Mucosa of descending colon (tissue), 3 donors: Measurements from ENCODE around the gene PIPOX. TPM values are rescaled to one million over a fixed set of nuclear protein-coding genes. Genes with fewer than 3 reads are reported as not detected.

Experiments
- ATAC-seq: fragments of 200-7000 bp; cut with Tn5 transposase; one replicate; pipeline ENCODE4 v1.9.1; 2020; ENCODE audit warnings: mild to moderate bottlenecking, moderate library complexity
- DNase-seq, 3 donors: peaks; one replicate each; pipeline ENCODE4 v3.0.0-alpha.2; 2020
- H3K36me3 ChIP-seq: fragments of 200-600 bp; one replicate; pipeline ENCODE4 v1.8.0; 2021; ENCODE audit warnings: low read depth, mild to moderate bottlenecking
- H3K4me1 ChIP-seq: fragments of 200-600 bp; one replicate; pipeline ENCODE4 v1.8.0; 2021; ENCODE audit warnings: low read depth, mild to moderate bottlenecking
- H3K4me3 ChIP-seq: fragments of 200-600 bp; one replicate; pipeline ENCODE4 v1.8.0; 2021; ENCODE audit warnings: mild to moderate bottlenecking
- H3K9me3 ChIP-seq: fragments of 200-600 bp; one replicate; pipeline ENCODE4 v1.8.0; 2021; ENCODE audit warnings: mild to moderate bottlenecking
- intact Hi-C, 2 donors: fragments of 100-400 bp; cut with DNase I in 1 of 2; cut with micrococcal nuclease in 1 of 2; formaldehyde crosslinking; loops; one replicate each; pipeline versions ENCODE4 v1.11.0 to v1.11.1; 2022; cut with DNase I, micrococcal nuclease
- total RNA-seq, 3 donors: library from RNA; stranded (reverse); fragmentation: NEBNext Ultra II Directional in 2 of 3; extraction: Animal tissue kit (Norgen Biotek cat#: 25700) in 2 of 3; gene quantifications; one replicate each; pipeline versions ENCODE4 v1.2.1 to v1.2.4, GENCODE V29; 2021 to 2023
- TF ChIP-seq, protein P1 (sequence below): fragments of 200-600 bp; IDR thresholded peaks from one replicate; pipeline ENCODE4 v1.8.0; 2022; ENCODE audit warnings: antibody characterized with exemption, mild to moderate bottlenecking
- donor health status: DM: no; HTN: no; CAD: no; lungs with moderate emphysema.
- donor health status: DM: no; HTN: no; CAD: no.
- donor health status: DM: no; HTN: yes; CAD: no.

Gene PIPOX
- total RNA-seq, 3 donors from 2014 or later, result 0.75 to 7.4 (median 1.3) TPM

DNA sequence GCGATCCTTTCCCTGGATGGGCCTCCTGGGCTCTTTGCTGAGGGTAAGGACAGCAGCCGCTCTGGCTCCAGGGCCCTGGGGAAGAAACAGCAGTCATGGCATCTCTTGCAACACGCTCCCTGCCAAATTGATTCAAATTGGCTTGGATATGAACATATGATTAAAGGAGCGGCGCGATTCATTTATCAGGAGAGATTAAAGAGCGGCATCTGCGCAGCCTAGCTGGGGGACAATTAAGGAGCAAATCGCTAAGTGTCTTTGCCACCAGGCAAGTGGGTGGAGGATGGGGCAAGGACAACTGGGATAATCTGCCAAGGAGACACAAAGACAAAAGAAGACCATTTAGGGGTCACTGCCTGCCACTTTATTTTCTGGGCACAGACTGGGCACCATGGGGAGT lies 27.8 kb downstream of the PIPOX start:
- peak in 1 of 3 donors; percentile 7 for DNase-seq
- Histone ChIP-seq H3K9me3 (no peaks in the 10 kb centered on the region), H3K4me3 (no peak overlapping the region), H3K36me3 (no peaks in the 10 kb centered on the region), H3K4me1 (no peaks in the 10 kb centered on the region)
- TF ChIP-seq, protein P1, sequence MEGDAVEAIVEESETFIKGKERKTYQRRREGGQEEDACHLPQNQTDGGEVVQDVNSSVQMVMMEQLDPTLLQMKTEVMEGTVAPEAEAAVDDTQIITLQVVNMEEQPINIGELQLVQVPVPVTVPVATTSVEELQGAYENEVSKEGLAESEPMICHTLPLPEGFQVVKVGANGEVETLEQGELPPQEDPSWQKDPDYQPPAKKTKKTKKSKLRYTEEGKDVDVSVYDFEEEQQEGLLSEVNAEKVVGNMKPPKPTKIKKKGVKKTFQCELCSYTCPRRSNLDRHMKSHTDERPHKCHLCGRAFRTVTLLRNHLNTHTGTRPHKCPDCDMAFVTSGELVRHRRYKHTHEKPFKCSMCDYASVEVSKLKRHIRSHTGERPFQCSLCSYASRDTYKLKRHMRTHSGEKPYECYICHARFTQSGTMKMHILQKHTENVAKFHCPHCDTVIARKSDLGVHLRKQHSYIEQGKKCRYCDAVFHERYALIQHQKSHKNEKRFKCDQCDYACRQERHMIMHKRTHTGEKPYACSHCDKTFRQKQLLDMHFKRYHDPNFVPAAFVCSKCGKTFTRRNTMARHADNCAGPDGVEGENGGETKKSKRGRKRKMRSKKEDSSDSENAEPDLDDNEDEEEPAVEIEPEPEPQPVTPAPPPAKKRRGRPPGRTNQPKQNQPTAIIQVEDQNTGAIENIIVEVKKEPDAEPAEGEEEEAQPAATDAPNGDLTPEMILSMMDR, result no peak
- ATAC-seq, result no peak
- intact Hi-C loops, result no loop called here

DNA sequence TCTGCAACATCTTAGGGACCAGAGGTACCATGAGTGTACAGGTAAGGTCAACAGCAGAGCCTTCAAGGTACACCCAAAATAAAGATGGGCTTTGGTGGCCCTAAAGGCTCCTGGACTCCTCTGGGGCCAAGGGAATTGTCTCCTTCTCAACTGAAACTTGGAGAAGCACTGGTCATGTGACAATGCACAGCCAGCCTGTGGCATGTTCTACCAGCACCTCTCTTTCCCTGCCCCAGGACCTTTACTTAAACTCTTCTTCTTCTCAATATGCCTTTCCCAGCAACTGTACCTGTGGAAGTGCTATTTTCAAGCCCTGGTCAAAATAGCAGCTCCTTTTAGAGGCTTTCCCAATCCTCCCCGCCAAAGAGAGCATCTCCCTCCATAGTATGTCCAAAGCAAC lies 28.4 kb downstream of the PIPOX start:
- TF ChIP-seq, protein P1, result no peak
- H3K9me3 ChIP-seq, result no peaks in the 10 kb centered on the region
- H3K4me3 ChIP-seq, result no peak overlapping the region
- ATAC-seq (no peak), DNase-seq (no peak)
- intact Hi-C loops, result no loop called here
- H3K4me1 ChIP-seq, result no peaks in the 10 kb centered on the region
- H3K36me3 ChIP-seq, result no peaks in the 10 kb centered on the region

DNA sequence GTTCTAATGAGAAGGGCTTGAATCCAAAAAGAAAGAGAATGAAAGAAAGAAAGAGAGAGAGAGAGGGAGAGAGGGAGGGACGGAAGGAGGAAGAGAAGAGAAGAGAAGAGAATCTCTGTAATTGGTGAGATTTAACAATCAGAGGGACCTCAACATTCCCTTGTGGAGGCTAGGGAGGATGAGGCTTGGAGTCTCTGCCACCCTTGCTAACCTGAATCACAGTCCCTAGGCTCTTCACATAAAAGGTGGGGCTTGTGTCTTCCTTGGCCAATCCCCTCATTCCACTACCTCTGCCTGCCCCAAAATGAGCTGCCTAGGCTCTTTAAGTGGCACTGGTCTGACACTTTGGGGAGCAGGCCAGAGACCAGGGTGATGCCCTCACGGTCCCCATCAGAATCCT lies 30.1 kb downstream of the PIPOX start:
- Histone ChIP-seq H3K36me3 (no peaks in the 10 kb centered on the region), H3K4me3 (no peak overlapping the region), H3K9me3 (no peaks in the 10 kb centered on the region), H3K4me1 (no peaks in the 10 kb centered on the region)
- no peak for DNase-seq
- no peak for ATAC-seq
- TF ChIP-seq, protein P1, result no peak
- intact Hi-C loops, result no loop called here

DNA sequence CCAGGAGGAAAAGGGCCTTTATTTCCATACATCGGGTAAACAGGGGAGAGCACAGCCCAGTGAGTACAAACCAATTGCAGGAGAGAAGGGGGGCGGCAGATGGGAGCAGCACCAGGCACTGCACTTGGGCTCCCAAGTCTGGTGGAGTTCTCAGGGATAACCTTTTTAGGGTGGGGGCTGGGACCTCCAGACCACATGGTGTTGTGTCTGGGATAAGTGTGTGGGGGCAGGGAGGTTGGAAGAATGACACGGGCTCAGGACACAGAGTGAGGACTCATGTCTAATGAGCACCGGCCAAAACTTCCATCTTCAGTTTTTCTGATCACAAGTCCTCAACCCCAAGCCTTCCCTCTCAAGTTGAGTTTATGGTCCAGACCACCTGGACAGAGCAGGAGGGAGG lies 30.6 kb downstream of the PIPOX start:
- TF ChIP-seq, protein P1, result no peak
- intact Hi-C loops, result no loop called here
- no peak for ATAC-seq

DNA sequence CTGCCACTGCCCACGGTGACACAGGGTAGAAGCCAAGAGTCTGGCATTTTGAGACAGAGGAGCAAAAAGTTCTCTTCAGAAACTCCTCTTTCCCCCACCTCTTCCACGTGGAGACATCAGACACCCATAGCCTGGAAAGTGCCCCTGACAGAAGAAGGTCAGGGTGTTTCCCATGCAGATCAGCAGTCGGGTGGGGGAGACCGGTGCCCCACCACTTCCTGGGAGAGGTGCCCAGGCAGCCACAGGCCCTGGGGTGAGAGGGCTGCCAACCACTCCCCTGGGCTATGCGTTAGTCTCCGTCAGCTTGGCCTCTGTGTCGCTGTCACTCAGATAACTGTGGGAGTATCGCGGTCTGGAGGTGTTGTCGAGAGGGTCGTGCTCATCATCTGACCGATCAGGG lies 31.5 kb downstream of the PIPOX start:
- ATAC-seq (no peak), DNase-seq (peak in 1 of 3 donors; percentile 41)
- H3K4me1 ChIP-seq, result no peaks in the 10 kb centered on the region
- TF ChIP-seq, protein P1, result no peak
- intact Hi-C loops, result no loop called here
- H3K9me3 ChIP-seq, result no peaks in the 10 kb centered on the region
- no peak overlapping the region for H3K4me3 ChIP-seq
- H3K36me3 ChIP-seq, result no peaks in the 10 kb centered on the region

More for the DNA sequence above, 30.6 kb downstream of the PIPOX start:
- Histone ChIP-seq H3K4me1 (no peaks in the 10 kb centered on the region), H3K36me3 (no peaks in the 10 kb centered on the region), H3K4me3 (no peak overlapping the region), H3K9me3 (no peaks in the 10 kb centered on the region)
- DNase-seq, result peak in 1 of 3 donors; percentile 2

DNA sequence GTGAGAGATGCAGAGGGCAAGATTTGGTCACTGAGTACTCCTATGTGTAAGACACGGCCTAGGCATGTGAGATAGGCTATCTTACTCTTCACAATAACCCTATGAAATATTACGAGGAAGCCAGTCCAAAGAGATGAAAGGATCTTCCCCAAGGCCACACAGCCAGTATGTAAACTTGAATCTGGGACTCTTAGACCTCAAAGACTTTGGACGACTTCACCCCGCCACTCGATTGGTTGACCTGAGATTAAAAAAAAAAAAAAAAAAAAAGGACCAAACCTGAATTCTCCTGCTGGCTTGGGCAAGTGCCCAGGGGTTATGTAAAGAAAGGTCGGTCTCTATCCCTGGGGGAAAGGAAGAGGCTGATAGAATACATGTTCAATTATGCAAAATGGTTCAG lies 33.1 kb downstream of the PIPOX start:
- intact Hi-C loops, result no loop called here
- no peaks in the 10 kb centered on the region for H3K9me3 ChIP-seq
- TF ChIP-seq, protein P1, result no peak
- DNase-seq, result no peak
- H3K4me3 ChIP-seq, result no peak overlapping the region
- H3K36me3 ChIP-seq, result no peaks in the 10 kb centered on the region
- no peak for ATAC-seq
- H3K4me1 ChIP-seq, result no peaks in the 10 kb centered on the region
